T-helper 22 cell (primary cell): ENCODE measurements around the gene SPINK4.

ENCODE experiments used
- DNase-seq: peaks from one replicate; pipeline ENCODE4 v3.0.0-alpha.2; 2020; ENCODE audit warnings: low read depth

SPINK4 gene

GRCh38 chr9:33239921-33240320, at the start of gene SPINK4:
SPINK4 (plus strand) TSS chr9:33240167; CDS start chr9:33240209, 42 bp downstream.
- DNase-seq: no peak

GRCh38 chr9:33192493-33193255, 47.3 kb upstream of the SPINK4 start:
- DNase-seq: no peak

GRCh38 chr9:33193818-33194217, 46.1 kb upstream of the SPINK4 start:
- no peak for DNase-seq

GRCh38 chr9:33196736-33197135, 43.2 kb upstream of the SPINK4 start:
- DNase-seq: no peak

GRCh38 chr9:33197279-33198152, 42.5 kb upstream of the SPINK4 start:
- DNase-seq: no peak

DNA sequence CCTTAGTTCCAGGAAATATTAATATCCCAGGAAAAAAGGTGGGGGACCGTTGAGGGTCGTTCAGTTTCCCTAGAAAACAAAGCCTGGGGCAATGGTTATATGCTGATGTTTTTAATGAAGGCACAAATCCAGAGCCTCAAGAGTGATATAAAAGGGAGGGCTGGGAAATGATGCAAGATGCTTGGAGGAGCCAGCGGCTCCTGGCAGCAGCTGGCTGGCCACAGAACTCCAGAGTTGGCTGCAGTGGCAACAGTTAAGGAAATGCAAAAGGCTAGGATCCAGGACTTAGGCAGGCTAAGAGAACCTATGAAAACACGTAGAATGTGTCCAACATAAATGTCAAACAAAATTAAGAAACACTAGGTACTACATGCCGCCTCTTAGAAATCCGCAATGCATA, 41.8 kb upstream of the SPINK4 start:
- no peak for DNase-seq

DNA sequence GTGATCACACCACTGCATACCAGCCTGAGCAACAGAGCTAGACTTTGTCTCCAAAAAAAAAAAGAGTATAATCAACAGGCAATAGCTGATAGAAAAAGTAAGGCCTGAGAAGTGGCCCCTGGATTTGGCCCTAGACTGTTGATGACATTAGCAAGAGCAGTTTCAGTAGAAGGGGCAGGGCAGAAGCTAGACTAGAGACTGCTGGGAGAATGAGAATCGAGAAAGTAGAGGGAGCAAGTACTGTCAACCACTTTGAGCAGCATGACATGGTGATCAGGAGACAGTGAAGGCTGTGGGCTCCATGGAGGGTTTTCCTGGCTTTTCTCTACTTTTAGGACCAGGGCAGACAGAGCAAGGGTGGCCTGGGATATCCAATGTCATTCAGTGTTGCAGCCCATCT, 37.9 kb upstream of the SPINK4 start:
- no peak for DNase-seq

GRCh38 chr9:33202552-33203201, 37.3 kb upstream of the SPINK4 start:
- no peak for DNase-seq

DNA sequence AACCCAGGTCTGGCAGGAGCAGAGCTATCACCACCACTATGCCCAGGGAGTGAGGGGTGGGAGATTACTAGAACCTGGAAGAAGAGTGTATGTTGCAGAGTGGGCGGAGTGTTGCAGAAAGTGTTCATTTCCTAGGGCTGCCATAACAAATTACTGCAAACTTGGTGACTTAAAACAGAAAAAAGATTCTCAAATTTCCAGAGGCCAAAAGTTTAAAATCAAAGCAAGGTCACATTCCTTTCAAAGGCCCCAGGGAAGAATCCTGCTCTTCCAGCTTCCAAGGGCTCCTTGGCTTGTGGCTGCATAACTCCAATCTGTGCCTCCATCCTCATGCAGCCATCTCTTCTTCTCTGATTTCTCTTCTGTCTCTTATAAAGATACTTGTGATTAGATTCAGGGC, 30.6 kb upstream of the SPINK4 start:
- no peak for DNase-seq

GRCh38 chr9:33210006-33210715, 29.8 kb upstream of the SPINK4 start:
- no peak for DNase-seq

DNA sequence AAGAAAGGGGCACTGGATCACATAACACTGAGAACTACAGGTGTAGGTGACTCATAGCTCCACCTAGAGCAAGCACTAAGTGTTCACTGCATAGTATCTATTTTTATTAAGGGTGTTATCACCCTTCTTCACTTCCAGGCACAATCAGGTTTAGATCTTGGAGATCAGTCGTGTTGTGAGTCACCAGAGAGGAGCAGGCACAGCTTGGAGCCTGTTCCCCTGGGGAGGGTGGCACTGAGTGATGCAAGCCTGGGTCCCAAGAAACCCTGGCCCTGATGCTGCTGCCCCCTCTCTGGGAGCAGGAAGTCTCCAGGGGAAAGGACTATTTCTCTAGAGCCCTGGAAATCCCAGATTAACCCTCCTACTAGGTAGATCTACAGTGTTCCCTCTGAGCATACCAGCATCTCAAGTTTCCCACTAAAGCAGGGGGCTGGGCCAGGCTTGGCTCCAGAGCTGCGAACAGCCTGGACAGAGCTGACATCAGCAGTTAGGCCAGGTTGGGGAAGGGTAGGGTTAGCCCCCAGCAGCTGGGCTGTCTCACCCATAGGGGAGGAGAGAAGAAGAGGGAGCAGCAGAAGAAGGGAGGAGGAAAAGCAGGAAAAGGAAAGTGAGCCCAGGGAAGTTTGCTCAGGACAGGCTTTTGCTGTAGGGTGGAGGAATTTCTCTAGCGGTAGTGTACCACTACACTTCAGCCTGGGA, 28.1 kb upstream of the SPINK4 start:
- no peak for DNase-seq

- DNase-seq: no peak
Measured at GRCh38 chr9:33220681-33221567, 19.0 kb upstream of the SPINK4 start.

GRCh38 chr9:33221568-33221884, 18.4 kb upstream of the SPINK4 start:
- DNase-seq: no peak

DNA sequence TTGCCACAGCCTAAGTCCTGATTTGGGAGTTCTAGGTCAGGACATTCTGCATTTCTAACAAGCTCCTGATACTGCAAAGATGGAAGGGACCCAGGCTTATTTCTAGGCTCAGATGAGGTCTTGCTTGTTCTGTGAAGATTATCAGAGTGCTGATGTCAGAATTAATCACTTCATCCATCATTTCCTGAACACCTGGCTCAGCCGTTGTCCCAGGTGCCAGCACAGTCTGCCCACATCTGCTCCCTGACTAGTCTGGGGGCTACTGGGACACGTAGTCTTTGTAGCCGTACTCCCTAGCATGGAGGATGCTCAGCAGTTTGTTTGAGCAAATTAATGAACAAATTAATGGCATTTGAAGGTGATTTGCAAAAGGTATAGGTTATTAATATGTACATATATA, 17.9 kb upstream of the SPINK4 start:
- no peak for DNase-seq

DNA sequence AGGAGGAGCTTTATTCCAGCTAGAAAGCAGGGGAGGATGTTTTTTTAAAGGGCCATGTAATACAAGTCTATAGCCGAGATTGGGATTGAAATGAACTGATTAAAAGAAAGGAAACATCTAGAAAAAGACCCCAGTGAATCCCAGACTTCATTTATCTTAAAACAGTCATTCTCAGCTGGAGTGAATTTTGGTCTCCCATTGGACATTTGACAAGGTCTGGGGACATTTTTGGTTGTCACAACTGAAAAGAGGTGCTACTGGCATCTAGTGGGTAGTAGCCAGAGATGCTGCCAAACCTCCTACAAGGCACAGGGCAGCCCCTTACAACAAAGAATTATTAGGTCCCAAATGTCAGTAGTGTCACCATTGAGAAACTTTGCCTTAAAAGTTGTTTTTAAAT, 16.3 kb upstream of the SPINK4 start:
- no peak for DNase-seq

- peak; percentile 21 for DNase-seq
Measured at GRCh38 chr9:33225319-33226147, 14.4 kb upstream of the SPINK4 start.

DNA sequence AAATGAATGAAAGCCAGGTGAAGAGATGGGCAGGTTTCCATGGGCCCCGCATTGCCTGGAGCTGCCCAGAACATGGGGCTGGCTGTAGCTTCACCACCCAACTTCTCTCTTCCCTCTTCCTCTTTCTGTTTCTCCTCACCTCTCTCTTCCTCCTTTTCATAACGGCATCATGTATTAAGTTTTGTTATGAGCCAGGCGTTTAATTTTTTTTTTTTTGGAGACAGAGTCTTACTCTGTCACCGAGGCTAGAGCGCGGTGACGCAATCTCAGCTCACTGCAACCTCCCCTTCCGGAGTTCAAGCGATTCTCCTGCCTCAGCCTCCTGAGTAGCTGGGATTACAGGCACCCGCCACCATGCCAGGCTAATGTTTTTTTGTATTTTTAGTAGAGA, 13.0 kb upstream of the SPINK4 start:
- no peak for DNase-seq

GRCh38 chr9:33227741-33228140, 12.2 kb upstream of the SPINK4 start:
- no peak for DNase-seq

- DNase-seq: no peak
Measured at GRCh38 chr9:33228606-33229005, 11.4 kb upstream of the SPINK4 start.
